Gastroesophageal sphincter (tissue), 2 donors: ENCODE results near the gene HPCAL1.

Experiments used
- EP300 ChIP-seq: sonication (generic); formaldehyde crosslinking; IDR thresholded peaks from one replicate; pipeline ENCODE4 v1.6.1; 2017; ENCODE audit warnings: antibody characterized with exemption, mild to moderate bottlenecking
- POLR2A ChIP-seq, 2 donors: fragments of 450-650 bp; IDR thresholded peaks; one replicate each; pipeline ENCODE4 v1.6.1; 2017; ENCODE audit warnings: antibody characterized with exemption in 2 of 2, mild to moderate bottlenecking in 2 of 2, moderate library complexity in 1 of 2

DNA sequence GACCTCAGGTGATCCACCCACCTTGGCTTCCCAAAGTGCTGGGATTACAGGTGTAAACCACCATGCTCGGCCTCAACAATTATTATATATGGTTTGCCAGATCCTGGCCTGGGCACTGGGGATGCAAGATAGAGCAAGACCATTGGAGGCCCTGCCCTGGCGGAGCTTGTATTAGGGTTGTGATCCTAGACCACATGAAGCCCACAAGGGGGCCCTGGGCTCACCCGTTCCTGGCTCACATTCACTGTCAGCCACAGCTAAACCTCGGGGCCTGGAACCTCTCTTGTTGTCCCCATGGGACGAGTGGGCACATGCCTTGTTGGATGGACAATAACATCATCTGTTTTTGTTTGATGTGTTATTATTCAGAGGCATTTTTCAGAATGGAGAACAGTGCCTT is 14.9 kb downstream of the HPCAL1 start:
- TF ChIP-seq POLR2A (IDR thresholded peaks at IDR 0.05): no peak
- no peak for TF ChIP-seq EP300
